DMS 273 (cell line): ENCODE measurements around the gene NDFIP1.
A peak's percentile ranks its signal among the peaks of the same experiment; 100 is the strongest.

Source experiments
- DNase-seq: peaks from one replicate; lab custom pipeline; 2025; ENCODE audit not compliant: unreplicated experiment; lab: John Stamatoyannopoulos, UW

NDFIP1 gene

GRCh38 chr5:142117579-142118151 lies 9.1 kb downstream of the NDFIP1 start:
- DNase-seq, result no peak

DNA sequence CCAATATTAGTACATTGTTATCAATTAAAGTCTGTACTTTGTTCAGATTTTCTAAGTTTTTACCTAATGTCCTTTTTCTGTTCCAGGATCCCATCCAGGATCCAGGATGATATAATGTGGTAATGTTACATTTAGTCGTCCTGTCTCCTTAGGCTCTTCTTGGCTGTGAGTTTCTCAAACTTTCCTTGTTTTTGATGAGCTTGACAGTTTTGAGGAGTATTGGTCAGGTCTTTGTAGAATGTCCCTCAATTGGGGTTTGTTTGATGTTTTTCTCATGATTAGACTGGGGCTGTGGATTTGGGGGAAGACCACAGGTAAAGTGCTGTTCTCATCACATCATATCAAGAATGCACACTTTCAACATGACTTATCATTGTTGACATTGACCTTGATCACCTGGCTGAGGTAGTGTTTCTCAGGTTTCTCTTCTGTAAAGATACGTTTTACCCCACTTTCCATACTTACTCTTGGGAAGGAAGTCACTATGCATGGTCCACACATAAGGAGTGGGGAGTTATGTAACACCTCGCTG lies 9.6 kb downstream of the NDFIP1 start:
- no peak for DNase-seq

DNA sequence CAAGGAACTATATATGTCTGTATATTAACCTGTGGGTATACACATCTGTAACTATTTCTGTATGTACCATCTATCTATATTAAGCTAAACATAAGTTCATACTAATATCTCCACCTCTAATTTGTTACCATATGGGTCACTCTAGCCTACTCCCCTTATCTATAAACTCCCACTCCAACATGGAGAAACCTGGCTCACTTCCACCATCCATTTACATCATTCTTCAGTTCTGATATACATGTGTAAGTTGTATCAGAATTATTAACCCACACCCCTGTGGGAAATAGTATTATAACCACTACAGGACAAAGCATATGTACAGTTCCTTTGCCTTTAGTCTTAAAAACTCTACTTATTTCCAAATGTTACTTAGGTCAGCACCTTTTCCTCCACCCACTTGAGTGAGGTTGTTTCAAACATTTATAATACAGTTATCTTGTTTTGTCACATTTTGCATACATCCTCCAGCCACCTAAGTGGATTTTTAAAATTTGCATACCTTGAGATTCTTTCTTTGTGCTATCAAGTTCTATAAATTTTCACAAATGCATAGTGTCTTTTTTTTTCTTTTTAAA lies 10.6 kb downstream of the NDFIP1 start:
- DNase-seq, result peak; percentile 15

GRCh38 chr5:142120247-142120935 lies 11.8 kb downstream of the NDFIP1 start:
- DNase-seq, result no peak

- DNase-seq, result no peak
Measured at GRCh38 chr5:142122121-142122520, 13.5 kb downstream of the NDFIP1 start.

- no peak for DNase-seq
Measured at GRCh38 chr5:142125378-142125777, 16.8 kb downstream of the NDFIP1 start.

DNA sequence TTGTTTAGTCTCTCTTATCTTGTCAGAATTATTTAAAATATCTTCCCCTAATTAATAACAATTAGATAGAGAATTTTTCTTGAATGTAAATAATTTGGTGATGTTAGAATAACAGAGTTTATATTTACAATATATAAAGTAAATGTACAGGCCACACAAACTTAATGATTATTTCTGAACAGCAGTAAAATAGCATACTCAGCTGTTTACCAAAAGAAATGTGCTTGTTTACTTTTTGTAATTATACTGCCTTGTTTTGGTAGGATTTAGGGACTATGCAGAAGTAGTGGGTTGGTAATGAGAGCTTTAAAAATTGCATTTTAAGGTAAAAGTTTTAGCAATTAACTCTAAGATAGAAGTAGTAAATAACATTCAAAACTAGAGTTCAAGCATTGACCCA lies 17.4 kb downstream of the NDFIP1 start:
- no peak for DNase-seq

DNA sequence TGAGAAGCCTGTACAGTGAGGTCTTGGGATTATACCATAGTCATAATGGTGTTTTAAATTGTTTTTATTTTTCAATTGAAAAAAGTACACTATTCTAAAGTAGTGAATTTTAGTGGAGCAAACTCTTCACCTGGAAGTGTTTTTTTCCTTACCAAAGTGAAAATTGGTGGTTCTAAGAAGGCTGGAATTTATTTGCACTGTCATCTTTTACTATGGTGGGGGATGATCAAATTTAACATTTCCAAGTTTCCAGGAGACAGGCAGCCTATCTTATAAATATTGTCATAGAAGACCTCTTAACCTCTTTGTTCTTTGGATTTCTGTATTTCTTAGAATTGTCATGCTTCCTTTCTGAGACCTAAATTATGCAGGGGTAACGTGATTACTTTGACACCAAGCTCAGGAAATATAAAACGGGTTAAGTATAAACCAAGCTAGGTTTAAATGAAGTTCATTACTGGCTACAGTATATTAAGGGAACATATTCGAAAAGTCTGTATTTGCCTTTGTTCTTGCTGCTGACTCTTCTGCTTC lies 20.2 kb downstream of the NDFIP1 start:
- DNase-seq, result no peak

DNA sequence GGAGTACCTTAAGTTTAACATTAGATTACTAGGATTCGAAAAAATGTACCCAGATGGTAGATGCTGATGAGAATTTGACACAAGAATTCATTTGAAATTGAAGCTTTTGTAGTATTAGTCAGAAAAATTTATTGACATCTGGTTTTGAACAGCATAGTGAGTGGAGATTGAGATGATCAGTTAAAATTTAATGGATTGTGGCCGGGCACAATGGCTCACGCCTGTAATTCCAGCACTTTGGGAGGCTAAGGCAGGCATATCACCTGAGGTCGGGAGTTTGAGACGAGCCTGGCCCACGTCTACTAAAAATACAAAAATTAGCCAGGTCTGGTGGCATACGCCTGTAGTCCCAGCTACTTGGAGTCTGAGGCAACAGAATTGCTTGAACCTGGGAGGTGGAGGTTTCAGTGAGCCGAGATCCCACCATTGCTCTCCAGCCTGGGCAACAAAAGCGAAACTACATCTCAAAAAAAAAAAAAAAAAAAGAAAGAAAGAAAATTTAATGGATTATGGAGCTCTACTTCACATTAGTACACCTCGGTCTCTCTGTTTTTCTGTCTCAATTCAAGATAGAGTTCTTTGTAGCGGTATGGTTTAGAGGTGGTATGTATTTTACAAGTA lies 21.0 kb downstream of the NDFIP1 start:
- no peak for DNase-seq

DNA sequence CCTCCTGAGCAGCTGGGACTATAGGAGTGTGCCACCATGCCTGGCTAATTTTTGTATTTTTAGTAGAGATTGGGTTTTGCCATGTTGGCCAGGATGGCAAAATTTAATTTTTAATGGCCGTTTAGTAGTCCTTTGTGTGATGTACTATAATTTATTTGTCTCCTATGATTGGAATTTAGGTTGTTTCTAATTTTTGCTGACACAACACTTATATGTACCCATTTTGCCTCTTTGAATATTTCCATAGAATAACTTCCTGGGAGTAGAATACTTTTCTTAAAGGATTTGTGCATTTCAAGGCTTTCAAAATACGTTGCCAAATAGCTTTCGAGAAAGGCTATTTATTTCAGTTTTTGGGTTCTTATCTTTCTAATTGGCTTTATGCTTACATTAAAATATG lies 22.8 kb downstream of the NDFIP1 start:
- DNase-seq, result no peak

- DNase-seq, result no peak
Measured at GRCh38 chr5:142132916-142133315, 24.3 kb downstream of the NDFIP1 start.

DNA sequence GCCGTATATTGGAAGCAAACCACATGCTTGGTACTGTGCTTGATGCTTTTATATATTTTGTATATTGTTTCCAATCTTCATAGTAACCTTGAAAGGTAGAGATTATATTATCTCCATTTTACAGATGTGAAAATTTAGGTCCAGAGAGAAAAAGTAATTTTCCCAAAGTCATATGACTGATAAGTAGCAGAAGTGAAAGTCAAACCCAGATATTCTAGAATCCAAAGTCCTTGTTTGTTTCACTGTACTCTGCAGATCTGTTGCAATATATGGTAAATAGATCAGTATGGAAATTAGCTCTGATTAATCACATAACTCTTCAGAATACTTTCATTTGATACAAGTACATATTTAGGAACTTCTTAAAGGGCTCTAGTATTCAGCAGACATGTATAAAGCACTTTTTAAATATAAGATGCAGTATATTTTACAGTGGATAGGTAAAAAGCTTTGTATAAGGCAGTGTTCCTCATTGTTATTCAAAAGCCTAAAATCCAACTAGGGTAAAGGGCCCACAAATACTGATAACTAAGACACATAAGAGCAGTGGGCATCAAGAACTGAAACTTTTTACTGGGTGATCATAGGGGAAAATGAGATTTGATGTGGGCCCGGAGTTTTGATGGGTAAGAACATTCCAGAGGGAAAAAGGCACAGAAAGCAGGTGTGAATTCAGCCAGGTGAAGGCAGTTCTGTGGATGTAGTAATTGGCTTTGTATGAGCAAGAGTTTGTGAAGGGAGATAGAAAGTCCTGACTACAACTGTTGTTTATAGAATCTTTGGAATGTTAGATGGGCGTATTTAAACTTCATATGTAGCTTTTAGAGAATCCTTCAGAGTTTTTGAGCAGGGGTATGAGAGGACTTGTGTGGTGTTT lies 25.0 kb downstream of the NDFIP1 start:
- DNase-seq, result no peak

DNA sequence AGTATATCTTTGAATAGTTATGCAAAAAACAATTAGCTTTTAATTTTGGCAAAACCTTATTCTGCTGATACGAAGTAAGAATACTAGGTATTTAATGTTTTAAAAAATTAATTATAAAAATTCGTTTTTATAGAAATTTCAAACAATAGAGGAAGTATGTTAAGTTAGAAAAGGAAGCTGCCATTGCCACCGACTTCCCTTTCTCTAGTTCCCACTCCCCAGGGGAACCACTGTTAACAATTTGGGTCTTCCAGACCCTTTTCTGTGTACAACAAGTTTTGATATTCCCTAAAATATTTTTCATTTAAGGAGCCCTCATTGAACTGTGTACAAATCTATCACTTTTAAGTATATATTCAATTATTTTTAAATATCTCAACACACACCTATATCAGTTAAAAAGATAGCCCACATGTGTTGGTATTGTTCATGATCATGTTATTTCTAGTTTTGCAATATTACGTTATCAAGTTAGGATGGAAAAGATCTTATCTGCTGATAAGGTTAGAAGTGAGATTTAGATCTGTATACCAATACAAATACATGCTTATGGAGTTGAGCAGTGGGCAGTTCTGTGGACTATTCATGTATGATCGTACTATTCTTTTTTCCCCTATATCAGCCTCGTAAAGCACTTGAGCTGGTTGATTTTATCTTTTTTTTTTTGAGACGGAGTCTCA lies 25.9 kb downstream of the NDFIP1 start:
- DNase-seq, result no peak

DNA sequence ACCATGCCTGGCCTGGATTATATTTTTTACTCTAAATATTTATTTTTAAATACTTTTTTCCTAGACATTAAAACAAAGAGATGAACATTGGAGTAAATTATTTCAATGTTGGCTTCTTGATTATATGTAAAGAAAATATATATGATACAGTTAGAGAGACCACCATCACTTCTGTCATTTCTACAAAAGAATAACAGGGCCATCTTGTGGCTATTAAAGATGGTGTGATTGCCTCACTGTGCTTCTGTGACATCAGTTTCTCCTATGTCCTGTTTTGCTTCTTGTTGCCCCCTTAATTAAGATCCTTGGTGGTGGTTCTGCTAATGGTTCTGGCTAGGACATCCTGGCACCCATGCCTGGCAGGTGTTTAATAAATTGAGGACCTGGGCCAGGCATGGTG lies 32.9 kb downstream of the NDFIP1 start:
- DNase-seq, result peak; percentile 13

DNA sequence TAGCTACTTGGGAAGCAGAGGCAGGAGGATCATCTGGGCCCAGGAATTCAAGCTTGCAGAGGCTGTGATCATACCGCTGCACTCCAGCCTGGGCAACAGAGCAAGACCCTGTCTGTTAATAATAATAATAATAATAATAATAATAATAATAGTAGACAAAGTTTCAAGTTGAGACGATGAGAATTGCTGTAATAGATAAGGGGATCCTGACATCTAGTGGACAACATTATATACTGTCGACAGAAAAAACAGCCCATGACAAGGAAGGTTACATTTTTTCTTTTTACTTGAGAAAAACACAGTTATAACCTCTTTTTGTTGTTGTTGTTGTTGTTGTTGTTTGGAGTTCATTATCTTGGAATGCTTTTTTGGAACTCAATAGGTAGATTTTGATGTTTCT lies 35.3 kb downstream of the NDFIP1 start:
- DNase-seq, result peak; percentile 52

DNA sequence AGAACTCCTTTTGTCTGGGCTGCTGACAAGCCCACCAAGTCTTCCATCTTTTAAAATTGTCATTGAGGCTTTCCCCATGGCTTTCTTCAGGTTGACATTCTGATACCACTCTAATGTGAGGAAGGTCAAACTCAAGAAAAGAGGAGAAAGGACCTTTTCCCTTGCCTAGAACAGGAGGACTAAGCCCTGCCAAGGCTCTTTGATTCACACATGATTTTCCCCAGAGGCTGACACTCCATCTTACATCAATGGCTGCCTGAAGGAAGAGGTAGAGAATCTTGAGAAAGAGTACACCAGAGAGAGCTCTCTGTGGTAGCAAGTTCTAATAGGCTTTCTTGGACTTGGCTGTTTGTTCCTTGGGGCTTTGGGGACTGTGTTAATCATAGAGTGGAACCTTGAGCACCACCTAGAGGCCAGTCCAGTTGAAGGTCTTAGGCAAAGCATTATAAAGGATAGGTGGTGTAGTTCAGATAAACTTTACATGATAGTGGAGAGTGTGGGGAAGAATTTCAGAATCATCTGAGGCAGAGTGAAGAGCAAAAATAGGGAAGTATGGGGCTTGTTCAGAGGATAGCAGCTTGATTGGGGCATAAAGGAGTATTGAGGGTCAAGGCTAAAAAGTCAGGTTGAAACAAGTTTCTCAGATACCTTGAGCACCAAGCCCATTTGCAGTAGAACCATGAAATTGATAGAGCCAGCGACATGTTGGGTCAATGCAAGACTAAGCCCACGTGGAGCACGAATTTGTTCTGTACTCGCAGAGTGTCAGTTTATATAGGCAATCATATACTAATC lies 36.7 kb downstream of the NDFIP1 start:
- peak; percentile 69 for DNase-seq

DNA sequence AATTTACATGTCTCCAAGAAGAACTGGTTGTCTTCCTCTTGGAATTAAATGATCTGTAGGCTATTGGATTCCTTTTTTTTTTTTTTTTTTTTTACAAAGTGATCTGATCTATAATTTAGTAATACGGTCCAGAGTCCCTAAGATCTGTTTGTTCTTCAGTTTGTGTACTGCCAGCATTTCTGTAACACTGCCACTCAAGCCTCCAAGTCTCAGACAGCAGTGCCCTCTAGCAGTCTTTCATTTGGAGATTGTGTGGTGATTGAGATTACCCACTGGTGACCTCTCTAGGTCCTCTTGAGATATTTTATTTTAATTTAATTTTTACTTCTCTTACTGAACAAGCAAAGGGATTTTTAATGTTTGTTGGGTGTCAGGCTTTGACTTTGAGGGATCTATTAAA lies 40.8 kb downstream of the NDFIP1 start:
- no peak for DNase-seq

GRCh38 chr5:142150431-142150830 lies 41.9 kb downstream of the NDFIP1 start:
- no peak for DNase-seq
